Left colon (tissue), 2 donors: ENCODE results near the gene PIP5KL1. TPM values are rescaled to one million over a fixed set of nuclear protein-coding genes. Genes with fewer than 3 reads are reported as not detected.

Source experiments
- ATAC-seq: fragments of 200-7000 bp; cut with Tn5 transposase; one replicate; pipeline ENCODE4 v1.9.1; 2020; ENCODE audit warnings: mild to moderate bottlenecking, moderate library complexity
- DNase-seq, 2 donors: peaks; one replicate each; pipeline ENCODE4 v3.0.0-alpha.2; 2020
- intact Hi-C, 2 donors: fragments of 100-400 bp; cut with DNase I in 1 of 2; cut with micrococcal nuclease in 1 of 2; formaldehyde crosslinking; loops; one replicate each; pipeline versions ENCODE4 v1.11.2 to v1.14.0; 2022; cut with DNase I, micrococcal nuclease
- total RNA-seq, 2 donors: library from RNA; stranded (reverse); fragmentation: NEBNext Ultra II Directional; extraction: Animal tissue kit (Norgen Biotek cat#: 25700); gene quantifications; one replicate each; pipeline ENCODE4 v1.2.1, GENCODE V29; 2021
- donor health status: DM: no; HTN: no; CAD: no.
- donor health status: DM: yes; HTN: yes; CAD: no.

PIP5KL1 gene
- total RNA-seq, 2 donors from 2014 or later = 1.3 to 1.9 TPM

GRCh38 chr9:127923771-127924170 lies 6.8 kb downstream of the PIP5KL1 start:
- DNase-seq = no peak
- intact Hi-C loops = loop anchor here in 1 of 2 donors (10.0 kb wide), 1 partner anchor 329 kb away; no protein-coding TSS in a partner anchor
- no peak for ATAC-seq

GRCh38 chr9:127923046-127923445 lies 7.5 kb downstream of the PIP5KL1 start:
- no peak for DNase-seq
- intact Hi-C loops = loop anchor here in 1 of 2 donors (10.0 kb wide), 1 partner anchor 328 kb away; no protein-coding TSS in a partner anchor
- ATAC-seq = no peak

DNA sequence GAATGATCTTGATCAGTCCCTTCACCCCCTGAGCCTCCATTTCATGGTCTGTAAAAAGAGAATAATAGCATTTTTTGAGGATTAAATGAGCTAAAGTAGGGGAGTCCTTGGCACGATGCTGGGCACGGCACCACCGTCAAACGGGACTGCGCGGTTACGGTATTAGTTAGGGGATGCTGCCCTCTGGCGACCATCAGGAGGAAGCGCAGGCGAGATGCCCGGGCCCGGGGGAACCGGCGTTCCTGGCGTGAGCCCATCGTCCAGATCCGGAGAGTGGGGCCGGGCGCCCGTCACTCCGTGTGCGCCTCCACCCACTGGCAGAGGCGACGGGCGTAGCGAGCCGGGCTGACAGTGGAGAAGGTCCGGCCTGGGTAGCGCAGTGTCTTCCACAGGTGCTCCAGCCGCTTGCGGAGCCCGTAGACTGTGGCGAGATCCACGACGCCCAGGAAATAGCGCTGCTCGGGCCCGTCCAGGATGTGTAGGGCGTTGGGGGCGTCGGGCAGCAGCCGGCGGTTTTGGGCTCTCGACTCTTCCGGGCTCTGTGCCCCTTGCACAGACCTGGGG lies 8.9 kb downstream of the PIP5KL1 start:
- ATAC-seq (peak; percentile 30), DNase-seq (peak in 1 of 2 donors; percentile 78)
- intact Hi-C loops = loop anchor here in 1 of 2 donors (10.0 kb wide), 1 partner anchor 327 kb away; no protein-coding TSS in a partner anchor

- ATAC-seq (no peak), DNase-seq (no peak)
- intact Hi-C loops = loop anchor here in 1 of 2 donors (10.0 kb wide), 1 partner anchor 326 kb away; no protein-coding TSS in a partner anchor
These were observed 9.8 kb downstream of the PIP5KL1 start for GRCh38 chr9:127920794-127921193.

DNA sequence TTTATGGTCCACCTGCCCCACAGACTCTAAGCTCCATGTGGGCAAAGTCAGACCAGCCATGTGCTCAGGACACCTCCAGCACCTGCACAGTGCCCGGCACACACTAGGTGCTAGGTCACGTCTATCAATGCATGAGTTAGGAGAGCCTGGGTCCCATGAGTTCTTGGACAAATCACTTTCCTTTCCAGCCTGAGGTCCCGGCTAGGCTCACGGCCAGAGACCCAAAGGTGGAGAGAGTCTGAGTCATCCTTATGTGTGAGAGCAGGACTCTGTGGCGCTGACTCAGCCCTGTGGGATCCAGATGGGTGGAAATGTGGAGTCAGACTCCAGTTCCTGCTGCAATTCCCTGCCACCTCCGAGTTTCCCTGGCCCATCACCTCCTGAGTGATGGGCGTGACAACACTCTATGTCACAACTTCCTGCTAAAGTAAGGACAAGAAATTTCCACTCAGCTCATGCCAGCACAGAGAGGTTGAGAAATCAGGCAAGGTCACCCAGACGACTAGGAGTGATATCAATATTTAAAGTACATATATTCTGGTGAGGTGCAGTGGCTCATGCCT lies 11.2 kb downstream of the PIP5KL1 start:
- DNase-seq (peak; percentile 67 to 90), ATAC-seq (peak; percentile 61)
- intact Hi-C loops = loop anchor here in 1 of 2 donors (10.0 kb wide), 1 partner anchor 135 kb away; the partner anchor contains the start of gene CDK9

DNA sequence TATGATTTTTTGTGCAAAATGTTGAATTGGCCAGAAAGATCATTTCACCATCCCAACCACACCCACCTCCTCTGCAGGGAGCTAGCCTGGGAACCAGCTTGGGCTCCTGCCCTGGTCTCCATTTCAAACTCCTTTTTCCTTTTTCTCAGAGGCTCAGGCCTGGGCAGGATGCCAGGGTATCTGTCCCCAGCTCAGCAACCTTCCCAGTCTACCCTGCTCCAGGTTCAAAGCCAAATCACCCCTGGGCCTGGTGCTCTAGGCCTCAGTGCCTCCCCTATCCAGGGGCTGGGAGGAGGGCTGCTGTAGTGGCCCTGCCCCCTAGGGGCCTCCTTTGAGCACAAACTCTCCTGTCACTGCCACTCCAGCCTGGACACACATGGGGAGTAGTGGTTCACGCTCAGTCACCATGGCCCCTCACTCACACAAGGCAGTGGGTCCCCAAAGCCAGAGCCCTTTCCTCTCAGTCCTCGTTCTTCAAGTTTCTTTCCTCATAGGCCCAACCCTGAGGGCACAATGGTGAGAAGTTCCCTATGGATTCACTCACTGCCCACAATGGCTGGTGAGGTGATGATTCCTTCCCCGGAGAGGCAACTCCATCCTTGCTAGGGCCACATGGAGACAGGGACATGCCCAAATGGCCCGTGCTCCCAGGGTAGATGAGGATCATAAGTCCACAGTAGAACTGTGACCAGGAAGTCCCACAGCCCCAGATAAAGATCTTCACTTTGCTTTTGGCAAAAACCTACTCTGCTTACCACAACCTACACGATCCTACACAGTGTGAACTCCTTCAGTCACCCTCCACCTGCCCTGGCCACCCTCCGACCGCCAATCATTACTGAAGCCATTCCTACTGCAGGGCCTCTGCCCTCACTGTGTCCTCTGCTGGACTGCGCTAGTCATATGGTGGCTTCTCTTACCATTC lies 12.1 kb downstream of the PIP5KL1 start:
- no peak for DNase-seq
- no peak for ATAC-seq

GRCh38 chr9:127917603-127918002 lies 13.0 kb downstream of the PIP5KL1 start:
- no peak for ATAC-seq
- intact Hi-C loops = loop anchor here in 1 of 2 donors (10.0 kb wide), 1 partner anchor 133 kb away; the partner anchor contains the start of gene CDK9
- DNase-seq = no peak

More for the DNA sequence above, 12.1 kb downstream of the PIP5KL1 start:
- intact Hi-C loops = loop anchor here in 1 of 2 donors (10.0 kb wide), 1 partner anchor 134 kb away; the partner anchor contains the start of gene CDK9

- ATAC-seq = peak; percentile 71
- DNase-seq = peak; percentile 92 to 95
- intact Hi-C loops = loop anchor here in 1 of 2 donors (10.0 kb wide), 1 partner anchor 132 kb away; the partner anchor contains the start of gene CDK9
These were observed 13.6 kb downstream of the PIP5KL1 start, which contains the start of gene ST6GALNAC4 for GRCh38 chr9:127916720-127917581. Gene ST6GALNAC4 (minus strand): TSS chr9:127917041. CDS start chr9:127916419, 622 bp downstream.

DNA sequence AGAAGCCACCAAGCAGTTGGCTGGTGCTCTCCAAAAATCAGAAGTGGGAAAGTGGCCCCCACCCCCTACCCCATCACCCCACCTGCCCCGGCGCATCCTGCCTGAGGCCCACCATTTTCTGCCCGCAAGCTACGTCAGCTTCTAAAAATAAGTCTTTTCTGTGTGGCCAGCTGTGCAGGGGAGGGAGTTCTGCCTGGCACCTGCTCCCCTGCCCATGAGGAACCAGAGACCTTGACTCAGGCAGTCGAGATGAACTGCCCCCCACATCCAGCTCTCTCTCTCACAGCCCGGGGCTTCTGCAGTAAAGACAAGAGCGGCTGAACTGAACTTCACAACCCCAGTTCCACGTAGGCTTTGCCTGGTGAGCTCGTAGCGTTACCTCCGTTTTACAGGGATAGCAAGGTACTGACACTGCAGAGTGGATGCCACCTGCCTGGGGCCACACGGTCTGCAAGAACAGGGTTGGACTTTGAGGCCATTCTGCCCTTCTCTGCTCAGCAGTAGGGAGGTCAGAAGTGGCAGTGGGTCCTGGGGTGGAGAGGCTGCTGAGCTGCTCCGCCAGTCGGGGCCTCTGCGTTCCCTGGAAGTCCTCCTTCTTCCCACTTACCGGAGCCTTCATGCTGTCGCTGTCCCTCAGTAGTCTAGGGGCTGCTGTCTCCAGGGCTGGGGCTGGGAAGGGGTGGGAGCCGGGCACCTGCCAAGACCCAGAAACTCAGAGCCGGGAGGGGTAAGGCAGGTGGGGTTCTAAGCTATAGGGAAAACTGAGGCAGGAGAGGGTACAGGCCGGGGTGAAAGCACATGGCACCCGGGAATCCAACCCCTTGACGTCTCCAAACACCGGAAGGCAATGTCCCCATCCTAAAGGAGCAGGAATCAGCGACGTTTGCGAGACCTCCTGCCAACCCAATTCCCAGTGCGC lies 14.5 kb downstream of the PIP5KL1 start:
- intact Hi-C loops = loop anchor here in 1 of 2 donors (10.0 kb wide), 1 partner anchor 131 kb away; the partner anchor contains the start of gene CDK9
- no peak for ATAC-seq
- no peak for DNase-seq

DNA sequence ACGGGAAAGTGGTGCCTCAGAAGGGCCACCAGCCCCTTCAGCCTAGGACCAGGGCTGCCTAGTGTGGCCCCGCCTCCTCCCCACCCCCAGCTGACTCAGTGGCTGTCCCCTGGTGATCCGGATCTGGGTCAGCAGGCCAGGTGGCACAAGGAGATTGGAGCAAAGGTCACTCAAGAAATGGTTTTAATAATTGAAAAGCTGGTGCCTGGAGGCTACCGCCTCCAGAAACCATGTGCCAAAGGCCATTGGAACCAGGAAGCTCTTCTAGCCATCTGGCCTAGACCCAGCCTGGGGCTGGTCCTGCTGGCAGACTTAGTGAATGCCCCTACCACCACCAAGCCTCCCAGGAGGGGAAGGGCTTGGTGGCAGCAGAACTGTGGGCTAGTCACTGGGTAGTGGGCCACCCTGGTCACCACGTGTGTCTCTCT lies 15.2 kb downstream of the PIP5KL1 start:
- intact Hi-C loops = loop anchor here in 1 of 2 donors (10.0 kb wide), 1 partner anchor 131 kb away; the partner anchor contains the start of gene CDK9
- DNase-seq = peak; percentile 63 to 70
- ATAC-seq = peak; percentile 12

DNA sequence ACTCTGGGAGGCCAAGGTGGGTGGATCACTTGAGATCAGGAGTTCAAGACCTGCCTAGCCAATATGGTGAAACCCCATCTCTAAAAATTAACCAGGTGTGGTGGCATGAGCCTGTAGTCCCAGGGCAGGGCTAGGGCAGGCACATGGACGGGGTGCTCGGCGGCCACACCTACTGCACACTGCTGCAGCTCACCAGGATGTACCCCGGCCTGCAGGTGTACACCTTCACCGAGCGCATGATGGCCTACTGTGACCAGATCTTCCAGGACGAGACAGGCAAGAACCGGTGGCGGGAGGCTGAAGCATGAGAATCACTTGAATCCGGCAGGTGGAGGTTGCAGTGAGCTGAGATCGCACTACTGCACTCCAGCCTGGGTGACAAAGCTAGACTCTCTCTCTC lies 16.9 kb downstream of the PIP5KL1 start:
- ATAC-seq (peak; percentile 31), DNase-seq (peak in 1 of 2 donors; percentile 72)
- intact Hi-C loops = loop anchor here in 1 of 2 donors (10.0 kb wide), 1 partner anchor 129 kb away; the partner anchor contains the start of gene CDK9

DNA sequence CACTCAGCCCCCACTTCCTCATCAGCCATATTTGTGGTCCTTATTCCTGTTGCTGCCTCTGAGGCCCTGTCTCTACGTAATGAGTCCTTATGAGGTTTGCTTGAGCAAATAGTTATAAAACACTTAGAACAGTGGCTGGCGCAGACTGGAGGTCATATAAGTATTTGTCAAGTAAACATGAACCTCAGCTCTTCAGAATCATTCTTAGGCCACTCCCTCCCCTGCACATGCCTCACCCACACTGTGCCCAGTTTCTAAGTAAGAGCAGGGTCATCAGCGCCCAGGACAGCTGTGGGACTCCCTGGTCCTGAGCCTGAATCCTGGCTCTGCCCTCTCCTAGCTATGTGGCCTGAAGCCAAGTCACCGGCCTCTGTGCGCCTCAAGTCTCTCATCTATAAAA lies 17.7 kb downstream of the PIP5KL1 start:
- peak; percentile 73 for ATAC-seq
- intact Hi-C loops = loop anchor here in 1 of 2 donors (10.0 kb wide), 1 partner anchor 128 kb away; the partner anchor contains the start of gene CDK9
- peak; percentile 80 to 88 for DNase-seq

GRCh38 chr9:127912296-127912695 lies 18.3 kb downstream of the PIP5KL1 start:
- DNase-seq (no peak), ATAC-seq (no peak)
- intact Hi-C loops = loop anchor here in 1 of 2 donors (10.0 kb wide), 1 partner anchor 127 kb away; the partner anchor contains the start of gene CDK9

DNA sequence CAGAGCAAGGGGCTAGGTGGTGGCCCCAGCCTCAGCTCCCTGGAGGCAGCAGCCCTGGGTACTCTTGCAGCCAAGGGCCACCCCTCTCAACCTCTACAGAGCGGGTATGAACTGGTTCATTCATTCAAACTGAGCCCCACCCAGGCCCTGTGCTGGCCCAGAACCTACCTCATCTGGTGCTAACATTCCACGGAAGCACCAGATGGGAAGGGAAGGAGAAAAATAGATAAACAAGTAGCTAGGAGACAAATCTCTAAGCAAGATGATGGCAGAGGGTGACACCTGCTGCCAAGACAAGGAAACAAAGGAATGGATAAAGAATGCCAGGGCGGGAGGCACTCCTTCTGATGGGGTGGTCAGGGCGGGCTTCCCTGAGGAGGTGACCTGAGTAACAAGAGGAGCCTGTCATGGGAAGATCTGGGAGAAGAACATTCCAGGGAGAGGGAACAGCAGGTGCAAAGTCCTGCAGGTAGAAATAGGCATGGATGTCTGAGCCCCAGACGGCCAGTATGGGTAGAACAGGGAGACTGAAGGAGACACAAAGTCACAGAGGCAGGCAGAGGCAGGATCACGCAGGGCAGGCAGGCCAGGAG lies 19.9 kb downstream of the PIP5KL1 start:
- DNase-seq (peak in 1 of 2 donors; percentile 70), ATAC-seq (peak; percentile 29)
- intact Hi-C loops = loop anchor here in 1 of 2 donors (10.0 kb wide), 1 partner anchor 126 kb away; the partner anchor contains the start of gene CDK9

GRCh38 chr9:127909839-127910273 lies 20.7 kb downstream of the PIP5KL1 start:
- intact Hi-C loops = loop anchor here in 1 of 2 donors (10.0 kb wide), 1 partner anchor 125 kb away; the partner anchor contains the start of gene CDK9
- ATAC-seq = no peak
- DNase-seq = no peak

DNA sequence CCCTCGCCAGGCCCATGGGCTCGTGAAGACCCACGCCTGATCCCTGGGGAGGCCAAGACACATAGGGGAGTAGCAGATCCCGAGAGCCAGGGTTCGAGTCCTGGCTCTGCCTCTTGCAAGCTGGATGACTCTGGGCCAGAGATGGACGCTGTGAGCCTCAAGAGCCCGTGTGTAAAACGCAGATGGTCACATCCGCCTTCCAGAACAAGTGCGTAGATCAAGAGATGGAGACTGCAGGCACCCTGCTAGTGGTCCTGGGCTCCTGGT lies 22.0 kb downstream of the PIP5KL1 start:
- DNase-seq = no peak
- intact Hi-C loops = no loop called here
- no peak for ATAC-seq
